NCI-H1092 treated with DMSO at 0.1 percent for 48 hours (cell line): ENCODE data around the gene DENND10.
A peak's percentile ranks its signal among the peaks of the same experiment; 100 is the strongest.
"Not testable (repeated sequence)": the region's sequence is repeated elsewhere in the genome, so short reads cannot be mapped to it uniquely, and the experiment has no call there.

Experiments used
- DNase-seq: peaks from one replicate; lab custom pipeline; 2025; lab: John Stamatoyannopoulos, UW

DENND10 gene

DNA sequence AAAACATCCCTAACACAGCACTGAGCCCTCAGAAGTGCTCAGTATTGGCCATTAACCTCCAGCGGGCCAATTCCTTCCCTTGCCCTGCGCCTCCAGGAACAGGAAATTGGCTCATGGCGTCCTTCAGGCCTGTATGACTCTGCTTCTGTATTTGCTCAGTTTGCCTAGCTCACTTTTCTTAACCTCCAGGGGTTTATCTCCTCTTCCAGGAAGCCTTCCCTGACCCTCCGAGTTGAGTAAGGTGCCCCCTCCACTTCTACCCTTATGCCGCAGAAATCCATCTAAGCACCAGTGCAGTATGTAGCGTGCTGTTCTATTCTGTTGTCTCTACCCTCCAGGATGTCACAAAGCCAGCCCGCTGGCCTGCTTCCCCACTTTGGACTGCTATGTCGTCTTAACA is 62.7 kb downstream of the DENND10 start:
- no peak for DNase-seq

GRCh38 chr10:119167041-119167440 is 63.1 kb downstream of the DENND10 start:
- no peak for DNase-seq

- no peak for DNase-seq
These were observed 70.2 kb downstream of the DENND10 start for GRCh38 chr10:119174109-119174508.

DNA sequence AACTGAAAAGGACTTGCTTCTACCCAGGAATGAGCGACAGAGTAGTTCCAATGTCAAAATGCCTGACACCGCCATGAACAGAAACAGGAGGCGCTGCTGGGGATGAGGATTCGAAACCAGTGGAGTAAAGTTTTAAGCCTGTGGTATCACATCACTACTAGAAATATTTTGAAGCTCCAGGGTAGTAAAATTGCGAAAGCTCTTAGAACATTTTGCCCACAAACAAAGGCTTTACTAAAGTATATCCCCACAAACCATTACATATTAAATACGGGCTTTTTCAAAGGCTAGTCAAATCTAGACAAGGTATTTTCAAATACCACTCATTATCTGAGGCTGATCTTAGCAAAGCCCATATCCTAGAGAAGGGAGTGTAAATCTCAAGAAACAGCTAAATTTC is 72.3 kb downstream of the DENND10 start:
- DNase-seq, result no peak

GRCh38 chr10:119177708-119178371 is 73.9 kb downstream of the DENND10 start:
- no peak for DNase-seq

DNA sequence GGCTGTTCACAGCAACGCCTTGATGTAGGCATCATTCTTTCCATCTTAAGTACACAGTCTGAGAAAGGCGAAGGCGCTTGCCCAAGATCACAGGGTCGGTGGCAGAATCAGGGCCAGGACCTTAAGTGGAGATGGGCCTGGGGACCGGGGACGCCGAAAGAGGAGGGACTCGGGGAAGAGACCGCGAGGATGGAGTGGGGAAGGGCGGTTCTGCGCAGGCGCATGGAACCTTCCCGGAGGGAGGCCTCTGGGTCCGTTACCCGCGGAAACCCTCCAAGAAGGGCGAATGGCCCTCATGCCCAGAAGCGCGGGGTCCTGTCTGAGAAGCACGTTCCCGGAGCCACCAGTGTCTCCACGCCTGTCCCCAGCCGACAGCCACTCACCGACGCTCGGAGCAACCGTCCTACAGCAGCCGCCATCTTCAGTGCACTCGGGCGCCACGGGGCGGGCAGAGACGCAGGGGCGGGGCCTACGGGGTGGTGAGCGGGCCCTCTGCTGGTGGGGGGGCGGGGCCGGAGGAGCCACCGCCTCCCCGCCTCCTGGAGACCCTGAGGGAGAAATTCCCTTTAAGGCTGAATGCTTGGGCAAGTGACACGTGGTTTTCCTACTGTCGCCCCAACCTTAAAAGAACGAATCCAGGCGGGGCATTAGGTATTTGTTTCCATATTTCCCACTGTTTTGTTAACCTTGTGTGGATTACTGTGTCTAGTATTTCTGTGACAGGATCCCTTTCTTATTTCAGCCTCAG is 74.6 kb downstream of the DENND10 start, which contains the start of gene PRDX3:
TSS of gene PRDX3 (minus strand) at position 441 of the 748 bp plus-strand sequence. CDS start at position 419, 22 bp downstream.
- peak; percentile 90 for DNase-seq

- not testable (repeated sequence) for DNase-seq
These were observed 77.0 kb downstream of the DENND10 start for GRCh38 chr10:119180850-119181400.

DNA sequence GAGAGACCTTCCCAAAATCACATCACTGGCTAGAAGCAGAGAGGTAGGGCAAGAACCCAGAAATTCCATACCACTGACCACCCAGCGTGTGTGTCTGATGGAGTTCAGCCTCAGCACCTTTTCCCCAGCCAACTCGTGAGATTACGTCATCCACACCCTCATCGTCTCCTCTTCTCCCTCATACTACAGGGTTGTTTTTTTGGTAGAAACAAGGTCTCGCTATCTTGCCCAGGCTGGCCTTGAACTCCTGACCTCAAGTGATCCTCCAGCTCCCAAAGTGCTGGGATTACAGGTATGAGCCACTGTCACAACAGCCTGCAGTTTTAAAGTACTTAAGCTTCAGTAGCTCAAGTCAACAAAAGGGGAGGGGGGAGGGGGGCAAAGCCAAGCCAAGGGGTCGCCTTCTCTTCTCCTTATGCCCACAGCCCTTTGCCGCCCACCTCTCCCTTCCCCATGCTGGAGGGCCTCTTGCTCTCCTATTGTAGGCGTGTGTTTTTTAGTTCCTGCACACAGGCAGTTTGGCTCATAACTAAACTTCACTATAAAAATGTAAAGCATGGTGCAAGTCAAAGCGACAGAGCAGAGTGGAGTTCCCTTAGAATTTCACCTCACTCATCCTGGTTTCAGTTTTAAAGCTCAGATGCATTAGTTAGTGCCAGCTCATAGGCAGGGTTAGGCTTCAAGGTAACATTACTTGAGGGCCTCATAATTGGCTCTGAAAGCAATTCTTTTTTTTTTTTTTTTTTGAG is 79.9 kb downstream of the DENND10 start:
- DNase-seq, result no peak
